Measurements from ENCODE around the gene SLC4A2.

- TF ChIP-seq CTCF (IDR thresholded peaks at IDR 0.05), result no peak
- no peak for TF ChIP-seq POLR2A (IDR thresholded peaks at IDR 0.05)
These were observed 19.4 kb upstream of the SLC4A2 start for GRCh38 chr7:151039850-151040548.
